ENCODE data around the gene ABCC4.
"Not testable (repeated sequence)": the region's sequence is repeated elsewhere in the genome, so short reads cannot be mapped to it uniquely, and the experiment has no call there.

ABCC4 gene

DNA sequence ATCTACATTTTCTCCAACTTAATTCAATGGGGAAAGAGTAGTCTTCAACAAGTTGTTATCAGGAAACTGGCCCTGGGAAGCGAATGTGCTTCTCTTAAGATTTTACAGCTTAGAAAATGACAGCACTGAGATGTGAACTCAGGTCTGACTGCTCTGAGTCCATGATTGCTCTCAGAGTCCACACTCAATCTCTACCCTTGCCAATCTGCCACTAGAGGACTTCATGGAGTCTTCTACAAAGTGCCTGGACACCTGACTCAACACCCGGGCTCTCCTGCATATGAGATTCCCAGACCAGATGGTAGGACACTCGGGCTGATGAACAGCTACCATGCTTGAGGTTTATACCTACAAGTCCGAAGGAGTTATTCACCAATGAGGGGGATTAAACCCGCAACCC, 74.8 kb downstream of the ABCC4 start:
- no peak for DNase-seq

- no peak for DNase-seq
These were observed 75.2 kb downstream of the ABCC4 start for GRCh38 chr13:95226050-95226449.

DNA sequence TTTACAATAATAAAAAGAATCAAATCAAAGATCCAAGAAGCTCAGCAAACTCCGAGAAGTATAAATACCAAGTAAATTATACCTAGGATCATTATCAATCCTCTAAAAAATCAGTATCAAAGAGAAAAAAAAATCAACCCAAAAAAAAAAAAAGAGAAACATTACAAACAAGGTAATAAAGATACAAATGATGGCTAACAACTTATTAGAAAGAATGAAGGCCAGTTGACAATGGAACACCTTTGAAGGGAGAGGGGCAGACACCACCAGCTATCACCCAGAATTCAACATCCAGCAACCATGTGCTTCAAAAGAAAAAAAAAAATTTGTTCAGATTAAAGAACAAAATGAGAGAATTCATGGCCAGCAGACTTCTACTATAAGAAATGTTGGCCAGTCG, 77.2 kb downstream of the ABCC4 start:
- no peak for DNase-seq

DNA sequence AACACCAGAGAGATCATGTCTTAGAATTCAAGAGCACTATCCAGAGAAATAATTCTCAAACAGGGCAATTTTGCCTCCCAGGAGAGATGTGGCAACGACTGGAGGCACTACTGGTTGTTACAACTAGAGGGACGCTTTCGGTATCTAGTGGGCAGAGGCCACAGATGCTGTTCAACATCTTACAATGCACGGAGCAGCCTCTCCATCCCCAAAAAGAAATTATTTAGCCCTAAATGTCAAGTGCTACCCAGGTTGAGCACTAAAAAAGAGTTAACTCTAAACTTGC, 78.6 kb downstream of the ABCC4 start:
- DNase-seq = no peak

GRCh38 chr13:95221971-95222732, 79.1 kb downstream of the ABCC4 start:
- DNase-seq = no peak

GRCh38 chr13:95220611-95221010, 80.6 kb downstream of the ABCC4 start:
- no peak for DNase-seq

GRCh38 chr13:95217920-95218830, 83.1 kb downstream of the ABCC4 start:
- DNase-seq = no peak

GRCh38 chr13:95216182-95216581, 85.1 kb downstream of the ABCC4 start:
- DNase-seq = no peak

DNA sequence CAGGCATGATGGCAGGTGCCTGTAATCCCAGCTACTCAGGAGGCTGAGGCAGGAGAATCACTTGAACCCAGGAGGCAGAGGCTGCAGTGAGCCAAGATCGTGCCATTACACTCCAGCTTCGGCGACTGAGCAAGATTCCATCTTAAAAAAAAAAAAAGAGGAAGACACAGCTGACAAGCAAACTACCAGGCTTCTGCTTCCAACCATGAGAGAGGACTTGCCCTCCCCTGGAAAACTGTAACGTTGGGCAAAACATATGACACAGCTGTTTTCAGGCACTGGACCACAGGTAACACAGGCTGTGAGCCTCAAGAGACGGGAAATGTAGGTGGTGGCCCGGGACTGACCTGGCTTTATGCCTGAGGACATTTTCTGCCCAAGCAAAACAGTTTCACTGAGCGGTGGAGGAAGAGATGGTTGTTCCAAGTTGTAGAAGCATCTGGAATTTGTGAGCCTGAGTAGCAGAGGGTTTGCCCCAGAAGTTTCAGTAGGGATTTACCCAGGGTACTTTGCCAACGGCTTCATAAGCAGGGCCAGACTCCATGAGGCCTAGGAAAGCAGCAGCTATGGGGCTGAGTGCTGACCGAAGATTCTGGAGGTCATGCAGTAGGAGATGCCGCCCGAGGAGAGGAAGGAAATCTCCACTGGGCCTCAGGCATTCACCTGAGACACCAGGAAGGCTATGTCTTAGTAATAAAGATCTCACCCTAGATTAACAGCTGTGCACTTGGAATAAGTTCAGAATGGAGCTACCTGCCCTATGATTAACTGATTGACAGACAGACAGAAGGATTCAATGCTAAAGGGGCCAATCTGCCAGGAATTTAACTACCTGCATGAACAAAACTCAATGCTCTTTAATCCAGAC, 88.0 kb downstream of the ABCC4 start:
- DNase-seq = no peak

DNA sequence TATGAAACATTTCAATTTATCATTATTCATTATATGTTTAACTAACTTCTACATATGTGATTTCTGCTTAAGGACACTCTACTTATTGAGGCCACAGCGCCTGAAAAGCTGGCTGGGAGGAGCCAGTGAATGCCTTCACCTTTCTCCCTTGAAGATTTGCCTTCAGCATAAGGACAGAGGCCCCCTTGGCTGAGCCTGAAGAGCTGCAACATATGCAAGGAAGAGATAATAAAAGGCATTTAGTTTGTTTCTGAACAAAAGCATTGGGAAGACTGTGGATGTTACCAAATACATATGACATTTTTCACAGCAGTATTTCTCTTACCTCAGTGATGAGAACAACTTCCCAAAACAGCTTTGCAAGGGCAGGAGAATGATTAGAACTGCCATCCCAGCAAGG, 92.1 kb downstream of the ABCC4 start:
- DNase-seq = no peak

GRCh38 chr13:95207769-95208366, 93.4 kb downstream of the ABCC4 start:
- no peak for DNase-seq

GRCh38 chr13:95206116-95206515, 95.1 kb downstream of the ABCC4 start:
- no peak for DNase-seq

DNA sequence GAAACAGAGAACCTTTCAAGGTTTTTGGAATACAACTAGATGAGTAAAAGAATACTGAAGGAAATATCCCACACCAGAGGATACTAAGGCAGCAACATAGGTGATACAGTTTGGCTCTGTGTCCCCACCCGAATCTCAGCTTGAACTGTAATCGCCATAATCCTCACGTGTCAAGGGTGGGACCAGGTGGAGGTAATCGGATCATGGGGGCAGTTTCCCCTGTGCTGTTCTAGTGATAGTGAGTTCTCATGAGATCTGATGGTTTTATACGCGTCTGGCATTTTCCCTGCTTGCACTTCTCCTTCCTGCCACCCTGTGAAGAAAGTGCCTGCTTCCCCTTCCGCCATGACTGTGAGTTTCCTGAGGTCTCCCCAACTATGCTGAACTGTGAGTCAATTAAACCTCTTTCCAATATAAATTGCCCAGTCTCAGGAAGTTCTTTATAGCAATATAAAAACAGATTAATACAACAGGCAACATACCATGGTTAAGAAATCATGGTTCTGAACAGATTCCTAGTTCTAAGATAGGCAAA, 97.0 kb downstream of the ABCC4 start:
- no peak for DNase-seq

DNA sequence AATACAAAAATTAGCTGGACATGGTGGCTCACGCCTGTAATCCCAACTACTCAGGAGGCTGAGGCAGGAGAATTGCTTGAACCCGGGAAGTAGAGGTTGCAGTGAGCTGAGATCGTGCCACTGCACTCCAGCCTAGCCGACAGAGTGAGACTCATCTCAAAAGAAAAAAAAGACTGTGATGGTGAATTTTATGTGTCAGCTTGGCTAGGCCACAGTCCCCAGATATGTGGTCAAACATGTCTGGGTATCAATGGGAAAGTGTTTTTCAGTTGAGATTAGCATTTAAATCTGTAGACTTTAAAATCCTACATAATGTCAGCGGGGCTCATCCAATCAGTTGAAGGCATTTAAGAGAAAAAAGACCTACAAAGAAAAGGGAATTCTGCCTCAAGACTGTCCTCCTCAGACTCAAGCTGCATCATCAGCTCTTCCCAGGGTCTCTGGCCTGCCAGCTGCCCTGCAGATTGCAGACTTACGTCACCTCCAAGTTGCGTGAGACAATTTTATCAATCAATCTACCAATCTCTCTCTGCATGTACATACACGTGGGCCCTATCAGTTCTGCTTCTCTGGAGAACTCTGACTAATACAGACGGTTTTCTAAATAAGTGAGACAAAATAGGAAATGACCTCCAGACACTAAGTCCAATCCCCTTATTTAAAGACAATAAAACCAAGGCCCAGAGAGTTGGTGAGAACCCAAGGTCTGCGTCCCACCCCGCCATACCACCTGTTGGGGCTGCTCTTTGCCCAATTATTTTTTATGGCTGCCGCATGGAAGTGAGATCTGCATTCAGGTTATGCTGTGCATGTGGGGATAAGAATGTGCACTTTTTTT, 99.2 kb downstream of the ABCC4 start:
- peak; percentile 10 for DNase-seq

DNA sequence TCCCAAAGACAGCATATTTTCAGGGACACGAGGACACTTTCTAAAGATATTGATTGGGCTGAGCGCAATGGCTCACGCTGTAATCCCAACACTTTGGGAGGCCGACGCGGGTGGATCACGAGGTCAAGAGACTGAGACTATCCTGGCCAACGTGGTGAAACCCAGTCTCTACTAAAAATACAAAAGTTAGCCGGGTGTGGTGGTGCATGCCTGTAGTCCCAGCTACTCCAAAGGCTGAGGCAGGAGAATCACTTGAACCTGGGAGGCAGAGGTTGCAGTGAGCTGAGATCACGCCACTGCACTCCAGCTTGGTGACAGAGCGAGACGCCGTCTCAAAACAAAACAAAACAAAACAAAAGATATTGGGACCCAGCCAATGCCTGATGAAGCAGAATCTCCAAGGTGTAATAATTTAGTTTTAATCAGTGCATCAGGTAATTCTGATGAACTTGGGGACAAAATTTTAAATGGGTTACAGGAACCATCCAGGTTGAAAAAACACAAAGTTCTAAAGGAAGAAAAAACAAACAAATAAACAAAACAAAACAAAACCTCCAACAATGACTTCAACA, 100.8 kb downstream of the ABCC4 start:
- DNase-seq = not testable (repeated sequence)

GRCh38 chr13:95199896-95200295, 101.4 kb downstream of the ABCC4 start:
- DNase-seq = no peak

GRCh38 chr13:95198606-95199005, 102.6 kb downstream of the ABCC4 start:
- not testable (repeated sequence) for DNase-seq

DNA sequence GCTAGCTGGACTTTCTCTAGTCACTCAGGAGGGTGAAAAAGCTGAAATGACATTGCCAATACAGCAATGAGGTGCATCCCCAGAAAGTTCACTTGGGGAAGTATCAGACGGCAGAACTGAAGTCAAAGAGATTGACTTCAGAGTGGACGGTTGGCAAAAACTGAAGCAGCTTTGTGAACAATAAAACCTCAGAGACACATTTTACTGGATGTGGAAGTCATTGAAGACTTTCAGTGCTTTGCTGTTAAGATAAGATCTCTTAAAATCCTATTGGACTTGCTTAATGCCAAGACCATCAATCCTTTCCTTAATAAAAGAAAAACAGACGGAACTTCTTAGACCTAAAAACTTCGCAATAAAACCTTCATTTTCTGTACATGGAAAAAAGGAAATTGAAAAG, 103.7 kb downstream of the ABCC4 start:
- DNase-seq = no peak

DNA sequence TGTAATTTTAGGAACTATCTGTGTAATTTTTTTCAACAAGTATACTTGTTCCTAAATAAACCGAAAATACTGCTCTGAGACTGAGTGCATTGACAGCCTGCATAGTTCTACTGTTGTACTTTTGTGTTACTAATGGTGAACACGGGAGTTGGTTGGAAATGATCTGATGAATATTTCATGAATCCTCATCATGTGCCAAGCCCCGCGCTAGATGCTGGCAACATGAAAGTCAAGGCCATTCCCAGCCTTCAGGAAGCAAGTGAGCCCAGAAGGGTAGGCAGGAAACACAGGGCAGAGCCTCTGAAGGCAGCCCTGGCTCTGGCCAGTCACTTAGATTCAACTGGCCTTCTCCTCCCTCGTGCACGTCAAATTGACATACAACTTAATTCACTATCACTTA, 106.1 kb downstream of the ABCC4 start:
- DNase-seq = no peak

DNA sequence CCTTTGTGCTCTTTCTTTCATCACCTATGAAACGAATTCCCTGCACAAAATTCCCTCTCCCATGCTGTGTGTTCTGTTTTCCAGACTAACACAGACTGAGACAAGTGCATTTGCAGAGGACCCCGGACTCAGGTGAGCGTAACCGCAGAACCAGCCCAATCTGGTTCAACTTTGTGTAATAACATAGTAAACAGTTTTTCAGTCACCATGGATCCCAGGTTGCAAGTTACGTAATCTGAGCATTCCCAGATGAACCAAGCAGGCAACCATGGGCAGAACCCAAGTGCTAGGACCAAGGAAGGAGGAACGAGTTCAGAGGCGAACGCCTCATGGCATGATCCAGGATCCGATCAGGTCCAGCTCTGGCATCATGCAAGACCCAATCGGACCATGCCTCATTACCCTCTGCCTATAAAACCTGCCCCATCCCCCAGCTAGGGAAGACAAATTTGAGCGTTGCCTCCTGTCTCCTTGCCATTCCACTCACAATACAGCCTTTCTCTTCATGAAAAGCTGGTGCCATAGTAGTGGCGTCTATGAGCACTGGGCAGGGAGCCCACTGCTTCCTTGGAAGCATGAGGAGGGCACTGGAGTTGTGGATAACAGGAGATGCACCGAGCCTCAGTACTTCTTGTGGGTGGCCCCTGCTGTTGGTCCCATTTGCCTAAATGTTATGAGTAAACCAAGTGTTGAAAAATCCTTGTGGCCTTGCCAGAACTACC, 107.6 kb downstream of the ABCC4 start:
- DNase-seq = no peak

DNA sequence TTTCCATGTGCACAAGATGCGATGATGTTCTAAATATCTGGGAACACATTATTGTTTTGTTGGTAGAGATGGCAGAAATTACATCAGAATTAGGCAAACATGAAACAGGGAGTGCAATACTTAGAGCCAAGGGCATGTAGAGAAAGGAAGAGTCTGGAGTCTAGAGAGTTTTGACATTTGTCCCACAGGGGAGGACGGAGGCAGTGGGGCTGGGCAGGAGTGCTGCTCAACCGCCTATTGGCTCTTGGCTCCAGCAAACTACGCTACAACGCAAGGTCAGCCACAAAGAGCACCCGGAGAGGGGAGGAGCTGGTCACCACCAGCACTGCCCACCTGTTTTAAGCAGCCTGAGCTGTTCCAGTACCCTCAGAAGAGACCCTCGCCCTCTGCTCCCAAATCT, 108.3 kb downstream of the ABCC4 start:
- DNase-seq = no peak

Data from activated CD4-positive, alpha-beta T cell treated with anti-CD3 and anti-CD28 coated beads, Interleukin-10, Interleukin-2, amounts not matched to agents 100 ng/mL and 50 ng/mL, durations not matched to agents 16 hours and 8 hours (primary cell).